HG03565 (cell line): Measurements from ENCODE around the gene RCOR1.
"Not testable (repeated sequence)": the region's sequence is repeated elsewhere in the genome, so short reads cannot be mapped to it uniquely, and the experiment has no call there.

Experiments used
- ATAC-seq: cut with Tn5 transposase; IDR thresholded peaks from one replicate; pipeline ENCODE4 v1.9.1; 2021; ENCODE audit warnings: mild to moderate bottlenecking, moderate library complexity; ENCODE audit not compliant: unreplicated experiment

The RCOR1 gene

GRCh38 chr14:102739190-102739469 lies 146.7 kb downstream of the RCOR1 start:
- ATAC-seq: no peak

GRCh38 chr14:102746634-102747438 lies 154.4 kb downstream of the RCOR1 start:
- no peak for ATAC-seq

GRCh38 chr14:102748806-102749205 lies 156.4 kb downstream of the RCOR1 start:
- ATAC-seq: no peak

- no peak for ATAC-seq
Observed at GRCh38 chr14:102749393-102750305, 157.2 kb downstream of the RCOR1 start.

GRCh38 chr14:102750376-102750775 lies 157.9 kb downstream of the RCOR1 start:
- no peak for ATAC-seq

GRCh38 chr14:102751088-102751487 lies 158.6 kb downstream of the RCOR1 start:
- no peak for ATAC-seq

- ATAC-seq: no peak
Observed at GRCh38 chr14:102752239-102752847, 159.9 kb downstream of the RCOR1 start.

GRCh38 chr14:102754370-102755262 lies 162.2 kb downstream of the RCOR1 start:
- no peak for ATAC-seq

- no peak for ATAC-seq
Observed at GRCh38 chr14:102757646-102758045, 165.2 kb downstream of the RCOR1 start.

- no peak for ATAC-seq
Observed at GRCh38 chr14:102758087-102758486, 165.6 kb downstream of the RCOR1 start.

GRCh38 chr14:102759456-102760187 lies 167.2 kb downstream of the RCOR1 start:
- no peak for ATAC-seq

- ATAC-seq: no peak
Observed at GRCh38 chr14:102760496-102761193, 168.2 kb downstream of the RCOR1 start.

- ATAC-seq: no peak
Observed at GRCh38 chr14:102761206-102761605, 168.8 kb downstream of the RCOR1 start.

GRCh38 chr14:102764220-102764671 lies 171.8 kb downstream of the RCOR1 start:
- no peak for ATAC-seq

GRCh38 chr14:102765770-102766169 lies 173.3 kb downstream of the RCOR1 start:
- not testable (repeated sequence) for ATAC-seq

GRCh38 chr14:102768223-102769048 lies 176.0 kb downstream of the RCOR1 start:
- peak; percentile 48 for ATAC-seq

- no peak for ATAC-seq
Observed at GRCh38 chr14:102769049-102769327, 176.5 kb downstream of the RCOR1 start.
